ENCODE data around the gene FKRP.
A peak's percentile ranks its signal among the peaks of the same experiment; 100 is the strongest.

The FKRP gene

DNA sequence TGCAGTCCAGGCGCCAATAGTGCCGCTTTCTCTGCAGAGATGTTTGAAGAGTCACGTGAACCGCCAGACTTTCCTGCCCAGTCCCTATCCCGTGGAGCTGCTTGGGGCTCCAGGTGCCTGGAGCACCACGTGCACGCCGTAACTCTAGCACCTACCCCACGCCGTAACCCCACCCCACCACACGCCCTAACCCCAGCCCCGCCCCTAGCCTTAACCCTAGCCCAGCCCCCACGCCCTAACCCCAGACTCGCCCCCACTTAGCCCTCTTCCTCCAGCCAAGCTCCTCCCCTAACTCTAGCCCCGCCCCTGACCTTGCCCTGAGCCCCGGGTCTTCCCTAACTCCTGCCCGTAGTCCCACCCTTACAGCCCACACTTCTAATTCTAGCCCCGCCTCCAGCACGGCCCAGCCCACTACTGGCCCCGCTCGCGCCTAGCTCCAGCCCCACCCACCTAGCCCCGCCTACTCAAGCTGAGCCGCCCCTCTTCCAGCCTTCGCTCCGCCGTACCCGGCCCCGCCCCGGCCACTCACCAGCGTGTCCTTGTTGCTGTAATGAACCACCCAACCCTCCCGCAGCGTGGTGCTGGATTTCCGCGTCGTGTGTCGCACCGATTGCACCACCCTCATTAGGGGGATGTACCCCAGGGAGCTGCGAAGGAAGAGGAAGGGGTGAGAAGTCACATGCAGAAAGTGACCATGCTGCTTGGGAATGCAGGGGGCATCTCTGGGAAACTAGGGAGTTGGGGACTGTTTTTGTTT lies 48.5 kb upstream of the FKRP start:
- ATAC-seq: peak; percentile 41; the same call in 2 of the 3 replicates
- TF ChIP-seq CSDC2 (CRISPR knock-in tag; IDR thresholded peaks at IDR 0.05) (no peak), ARNTL (CRISPR knock-in tag; IDR thresholded peaks at IDR 0.05; ENCODE audit: borderline replicate concordance, low read depth) (no peak), ZFP3 (CRISPR knock-in tag; IDR thresholded peaks at IDR 0.05) (no peak), ZNF70 (CRISPR knock-in tag; IDR thresholded peaks at IDR 0.05) (no peak), ZFP30 (CRISPR knock-in tag; IDR thresholded peaks at IDR 0.05) (no peak), RARB (CRISPR knock-in tag; IDR thresholded peaks at IDR 0.05) (no peak), TOX (CRISPR knock-in tag; IDR thresholded peaks at IDR 0.05; ENCODE audit: borderline replicate concordance) (no peak), GLIS3 (CRISPR knock-in tag; IDR thresholded peaks at IDR 0.05) (no peak), SNAI2 (CRISPR knock-in tag; IDR thresholded peaks at IDR 0.05) (no peak), ZC3H10 (CRISPR knock-in tag; IDR thresholded peaks at IDR 0.05) (no peak), OSR1 (CRISPR knock-in tag; IDR thresholded peaks at IDR 0.05) (no peak), BACH2 (CRISPR knock-in tag; IDR thresholded peaks at IDR 0.05; ENCODE audit: borderline replicate concordance) (no peak), ZNF565 (CRISPR knock-in tag; conservative IDR thresholded peaks at IDR 0.05; ENCODE audit: low read depth) (no peak), ESRRG (CRISPR knock-in tag; IDR thresholded peaks at IDR 0.05) (no peak), ZNF8 (CRISPR knock-in tag; IDR thresholded peaks at IDR 0.05) (no peak)
- TF ChIP-seq, protein P1, sequence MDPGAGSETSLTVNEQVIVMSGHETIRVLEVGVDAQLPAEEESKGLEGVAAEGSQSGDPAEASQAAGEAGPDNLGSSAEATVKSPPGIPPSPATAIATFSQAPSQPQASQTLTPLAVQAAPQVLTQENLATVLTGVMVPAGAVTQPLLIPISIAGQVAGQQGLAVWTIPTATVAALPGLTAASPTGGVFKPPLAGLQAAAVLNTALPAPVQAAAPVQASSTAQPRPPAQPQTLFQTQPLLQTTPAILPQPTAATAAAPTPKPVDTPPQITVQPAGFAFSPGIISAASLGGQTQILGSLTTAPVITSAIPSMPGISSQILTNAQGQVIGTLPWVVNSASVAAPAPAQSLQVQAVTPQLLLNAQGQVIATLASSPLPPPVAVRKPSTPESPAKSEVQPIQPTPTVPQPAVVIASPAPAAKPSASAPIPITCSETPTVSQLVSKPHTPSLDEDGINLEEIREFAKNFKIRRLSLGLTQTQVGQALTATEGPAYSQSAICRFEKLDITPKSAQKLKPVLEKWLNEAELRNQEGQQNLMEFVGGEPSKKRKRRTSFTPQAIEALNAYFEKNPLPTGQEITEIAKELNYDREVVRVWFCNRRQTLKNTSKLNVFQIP (CRISPR knock-in tag; IDR thresholded peaks at IDR 0.05; ENCODE audit: borderline replicate concordance, low read depth): no peak
- TF ChIP-seq, protein P2, sequence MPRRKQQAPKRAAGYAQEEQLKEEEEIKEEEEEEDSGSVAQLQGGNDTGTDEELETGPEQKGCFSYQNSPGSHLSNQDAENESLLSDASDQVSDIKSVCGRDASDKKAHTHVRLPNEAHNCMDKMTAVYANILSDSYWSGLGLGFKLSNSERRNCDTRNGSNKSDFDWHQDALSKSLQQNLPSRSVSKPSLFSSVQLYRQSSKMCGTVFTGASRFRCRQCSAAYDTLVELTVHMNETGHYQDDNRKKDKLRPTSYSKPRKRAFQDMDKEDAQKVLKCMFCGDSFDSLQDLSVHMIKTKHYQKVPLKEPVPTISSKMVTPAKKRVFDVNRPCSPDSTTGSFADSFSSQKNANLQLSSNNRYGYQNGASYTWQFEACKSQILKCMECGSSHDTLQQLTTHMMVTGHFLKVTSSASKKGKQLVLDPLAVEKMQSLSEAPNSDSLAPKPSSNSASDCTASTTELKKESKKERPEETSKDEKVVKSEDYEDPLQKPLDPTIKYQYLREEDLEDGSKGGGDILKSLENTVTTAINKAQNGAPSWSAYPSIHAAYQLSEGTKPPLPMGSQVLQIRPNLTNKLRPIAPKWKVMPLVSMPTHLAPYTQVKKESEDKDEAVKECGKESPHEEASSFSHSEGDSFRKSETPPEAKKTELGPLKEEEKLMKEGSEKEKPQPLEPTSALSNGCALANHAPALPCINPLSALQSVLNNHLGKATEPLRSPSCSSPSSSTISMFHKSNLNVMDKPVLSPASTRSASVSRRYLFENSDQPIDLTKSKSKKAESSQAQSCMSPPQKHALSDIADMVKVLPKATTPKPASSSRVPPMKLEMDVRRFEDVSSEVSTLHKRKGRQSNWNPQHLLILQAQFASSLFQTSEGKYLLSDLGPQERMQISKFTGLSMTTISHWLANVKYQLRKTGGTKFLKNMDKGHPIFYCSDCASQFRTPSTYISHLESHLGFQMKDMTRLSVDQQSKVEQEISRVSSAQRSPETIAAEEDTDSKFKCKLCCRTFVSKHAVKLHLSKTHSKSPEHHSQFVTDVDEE (CRISPR knock-in tag; IDR thresholded peaks at IDR 0.05): no peak
- TF ChIP-seq, protein P3, sequence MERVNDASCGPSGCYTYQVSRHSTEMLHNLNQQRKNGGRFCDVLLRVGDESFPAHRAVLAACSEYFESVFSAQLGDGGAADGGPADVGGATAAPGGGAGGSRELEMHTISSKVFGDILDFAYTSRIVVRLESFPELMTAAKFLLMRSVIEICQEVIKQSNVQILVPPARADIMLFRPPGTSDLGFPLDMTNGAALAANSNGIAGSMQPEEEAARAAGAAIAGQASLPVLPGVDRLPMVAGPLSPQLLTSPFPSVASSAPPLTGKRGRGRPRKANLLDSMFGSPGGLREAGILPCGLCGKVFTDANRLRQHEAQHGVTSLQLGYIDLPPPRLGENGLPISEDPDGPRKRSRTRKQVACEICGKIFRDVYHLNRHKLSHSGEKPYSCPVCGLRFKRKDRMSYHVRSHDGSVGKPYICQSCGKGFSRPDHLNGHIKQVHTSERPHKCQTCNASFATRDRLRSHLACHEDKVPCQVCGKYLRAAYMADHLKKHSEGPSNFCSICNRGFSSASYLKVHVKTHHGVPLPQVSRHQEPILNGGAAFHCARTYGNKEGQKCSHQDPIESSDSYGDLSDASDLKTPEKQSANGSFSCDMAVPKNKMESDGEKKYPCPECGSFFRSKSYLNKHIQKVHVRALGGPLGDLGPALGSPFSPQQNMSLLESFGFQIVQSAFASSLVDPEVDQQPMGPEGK (CRISPR knock-in tag; IDR thresholded peaks at IDR 0.05; ENCODE audit: borderline replicate concordance): no peak

DNA sequence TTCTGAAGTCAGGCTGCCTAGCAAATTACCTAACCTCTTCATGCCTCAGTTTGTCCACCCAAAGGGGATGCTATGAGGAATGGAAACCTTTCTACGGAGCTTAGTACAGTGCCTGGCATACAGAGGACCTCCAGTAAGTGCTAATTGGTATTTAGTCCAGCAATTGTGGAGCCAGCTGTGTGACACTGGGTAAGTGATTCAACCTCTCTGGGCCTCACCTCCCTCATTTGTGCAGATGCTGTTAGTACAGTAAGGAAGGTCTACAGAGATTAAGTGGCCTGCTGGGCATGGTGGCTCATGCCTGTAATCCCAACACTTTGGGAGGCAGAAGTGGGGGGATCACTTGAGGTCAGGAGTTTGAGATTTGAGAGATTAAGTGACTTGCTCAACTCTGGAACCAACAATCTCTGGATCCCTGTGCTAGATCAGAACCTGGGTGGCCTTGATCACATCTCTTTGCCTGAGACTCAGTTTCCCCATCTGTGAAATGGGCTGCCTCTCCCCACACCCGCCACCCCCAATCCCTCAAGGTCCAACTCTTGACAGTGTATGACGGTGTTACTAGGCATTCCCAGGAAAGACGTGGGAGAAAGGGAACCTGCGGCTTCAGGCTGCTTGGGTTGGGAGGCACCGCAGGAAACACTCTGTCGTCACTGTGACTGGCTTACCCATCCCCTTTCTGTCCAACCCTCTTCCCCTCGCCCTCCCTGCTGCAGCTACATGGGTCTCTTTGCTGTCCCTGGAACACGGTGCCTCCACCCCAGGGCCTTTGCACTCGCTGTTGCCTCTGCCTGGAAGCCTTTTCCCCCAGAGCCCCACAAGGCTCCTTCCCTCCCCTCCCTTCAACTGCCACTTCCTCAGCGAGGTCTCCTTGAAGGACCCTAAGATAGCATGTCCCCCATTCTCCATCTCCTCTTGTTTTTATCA lies 47.2 kb upstream of the FKRP start:
- ATAC-seq: no peak
- TF ChIP-seq, protein P1 (CRISPR knock-in tag; IDR thresholded peaks at IDR 0.05; ENCODE audit: borderline replicate concordance, low read depth): no peak
- TF ChIP-seq, protein P2 (CRISPR knock-in tag; IDR thresholded peaks at IDR 0.05): no peak
- TF ChIP-seq CSDC2 (CRISPR knock-in tag; IDR thresholded peaks at IDR 0.05) (no peak), BACH2 (CRISPR knock-in tag; IDR thresholded peaks at IDR 0.05; ENCODE audit: borderline replicate concordance) (no peak), TOX (CRISPR knock-in tag; IDR thresholded peaks at IDR 0.05; ENCODE audit: borderline replicate concordance) (no peak), ZNF8 (CRISPR knock-in tag; IDR thresholded peaks at IDR 0.05) (no peak), ZNF70 (CRISPR knock-in tag; IDR thresholded peaks at IDR 0.05) (no peak), ISL1 (CRISPR knock-in tag; IDR thresholded peaks at IDR 0.05) (no peak), RARB (CRISPR knock-in tag; IDR thresholded peaks at IDR 0.05) (no peak), ZC3H10 (CRISPR knock-in tag; IDR thresholded peaks at IDR 0.05) (no peak), ARNTL (CRISPR knock-in tag; IDR thresholded peaks at IDR 0.05; ENCODE audit: borderline replicate concordance, low read depth) (no peak), ESRRG (CRISPR knock-in tag; IDR thresholded peaks at IDR 0.05) (no peak), ZNF565 (CRISPR knock-in tag; conservative IDR thresholded peaks at IDR 0.05; ENCODE audit: low read depth) (no peak)
- TF ChIP-seq, protein P3 (CRISPR knock-in tag; IDR thresholded peaks at IDR 0.05; ENCODE audit: borderline replicate concordance): no peak
- TF ChIP-seq, protein P4, sequence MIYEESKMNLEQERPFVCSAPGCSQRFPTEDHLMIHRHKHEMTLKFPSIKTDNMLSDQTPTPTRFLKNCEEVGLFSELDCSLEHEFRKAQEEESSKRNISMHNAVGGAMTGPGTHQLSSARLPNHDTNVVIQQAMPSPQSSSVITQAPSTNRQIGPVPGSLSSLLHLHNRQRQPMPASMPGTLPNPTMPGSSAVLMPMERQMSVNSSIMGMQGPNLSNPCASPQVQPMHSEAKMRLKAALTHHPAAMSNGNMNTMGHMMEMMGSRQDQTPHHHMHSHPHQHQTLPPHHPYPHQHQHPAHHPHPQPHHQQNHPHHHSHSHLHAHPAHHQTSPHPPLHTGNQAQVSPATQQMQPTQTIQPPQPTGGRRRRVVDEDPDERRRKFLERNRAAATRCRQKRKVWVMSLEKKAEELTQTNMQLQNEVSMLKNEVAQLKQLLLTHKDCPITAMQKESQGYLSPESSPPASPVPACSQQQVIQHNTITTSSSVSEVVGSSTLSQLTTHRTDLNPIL (CRISPR knock-in tag; IDR thresholded peaks at IDR 0.05; ENCODE audit: low read depth): no peak
